Measurements from ENCODE around the gene LRRN2.

Gene LRRN2

GRCh38 chr1:204600203-204600602, 85.3 kb downstream of the LRRN2 start:
- peak; percentile 21 for DNase-seq (ENCODE audit: low spot score)

DNA sequence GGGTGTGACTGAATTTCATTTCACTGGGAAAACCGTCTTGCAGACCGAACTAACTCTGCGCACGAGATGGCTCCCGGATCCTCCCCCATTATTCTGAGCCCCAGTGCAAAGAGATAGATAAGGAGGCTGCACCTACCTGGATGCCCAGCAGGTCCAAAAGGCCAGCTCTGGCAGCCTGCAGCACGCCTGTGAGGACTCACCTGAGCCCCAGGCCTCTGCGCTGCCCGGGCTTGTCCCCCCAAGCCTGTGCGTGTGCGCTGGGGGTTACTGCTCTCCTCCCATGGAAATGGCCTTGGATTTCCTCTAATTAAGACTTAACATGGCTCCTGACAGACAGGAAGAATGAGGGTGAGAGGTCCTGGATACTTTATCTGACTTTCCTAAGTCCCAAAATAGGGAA, 85.9 kb downstream of the LRRN2 start:
- peak; percentile 20 for DNase-seq (ENCODE audit: low spot score)

DNA sequence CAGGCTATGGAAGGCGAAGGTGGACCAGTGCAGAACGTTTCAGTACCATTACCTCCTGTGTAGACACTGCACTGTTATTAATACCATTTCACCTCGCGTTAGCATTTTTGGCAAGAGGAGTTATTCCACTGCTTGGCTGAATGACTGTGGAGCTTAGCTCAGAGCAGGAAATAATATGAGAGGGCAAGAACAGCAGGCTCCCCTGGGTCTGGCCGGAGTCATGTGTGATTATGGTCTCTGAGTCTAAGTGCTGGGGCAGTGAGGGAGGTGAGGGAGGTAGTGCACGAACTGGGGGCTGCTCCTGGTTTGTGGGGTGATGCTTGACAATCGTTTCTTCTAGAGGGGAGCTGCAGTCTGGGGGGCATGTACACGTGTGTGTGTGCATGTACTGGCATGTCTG, 86.4 kb downstream of the LRRN2 start:
- DNase-seq (ENCODE audit: low spot score), result peak; percentile 21

- no peak for DNase-seq (ENCODE audit: low spot score)
Measured at GRCh38 chr1:204598319-204598969, 87.1 kb downstream of the LRRN2 start.

DNA sequence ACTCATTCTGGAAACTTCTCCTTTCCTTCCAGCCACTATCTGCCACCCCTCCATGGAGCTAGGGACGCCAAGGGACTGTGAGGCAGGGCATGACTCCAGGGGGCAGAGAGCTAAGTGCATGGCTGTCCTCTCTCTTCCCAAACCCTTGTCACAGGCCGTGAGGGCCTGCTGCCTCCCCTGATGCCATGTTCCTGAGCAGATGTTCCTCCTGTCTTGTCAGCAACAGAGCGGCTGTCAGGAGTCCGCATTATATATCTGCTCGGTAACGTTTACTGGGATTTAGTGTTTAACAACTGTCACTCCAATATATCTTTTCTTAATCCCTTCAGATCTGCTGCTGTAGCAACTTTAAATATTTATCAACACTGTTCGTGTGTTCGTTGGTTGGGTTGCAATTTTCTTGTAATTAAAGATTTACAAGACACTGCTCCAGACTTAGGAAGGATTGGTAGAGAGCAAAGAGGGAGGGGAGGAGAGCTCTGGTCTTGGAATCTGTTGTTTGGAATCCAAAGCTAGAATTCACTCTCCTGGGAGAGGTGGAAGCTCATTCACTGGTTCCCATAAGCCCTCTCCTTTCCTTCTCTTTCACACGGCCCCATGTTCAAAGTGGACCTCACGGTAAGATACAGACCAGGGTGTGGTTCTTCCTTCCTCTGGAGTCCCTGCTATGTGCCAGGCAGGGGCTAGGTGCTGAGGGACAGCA, 93.1 kb downstream of the LRRN2 start:
- DNase-seq (ENCODE audit: low spot score), result peak; percentile 78

- no peak for DNase-seq (ENCODE audit: low spot score)
Measured at GRCh38 chr1:204591473-204592090, 94.0 kb downstream of the LRRN2 start.

GRCh38 chr1:204589409-204590038, 96.0 kb downstream of the LRRN2 start:
- DNase-seq (ENCODE audit: low spot score), result no peak

- DNase-seq (ENCODE audit: low spot score), result no peak
Measured at GRCh38 chr1:204588826-204589225, 96.7 kb downstream of the LRRN2 start.

GRCh38 chr1:204587621-204588020, 97.9 kb downstream of the LRRN2 start:
- peak; percentile 18 for DNase-seq (ENCODE audit: low spot score)

DNA sequence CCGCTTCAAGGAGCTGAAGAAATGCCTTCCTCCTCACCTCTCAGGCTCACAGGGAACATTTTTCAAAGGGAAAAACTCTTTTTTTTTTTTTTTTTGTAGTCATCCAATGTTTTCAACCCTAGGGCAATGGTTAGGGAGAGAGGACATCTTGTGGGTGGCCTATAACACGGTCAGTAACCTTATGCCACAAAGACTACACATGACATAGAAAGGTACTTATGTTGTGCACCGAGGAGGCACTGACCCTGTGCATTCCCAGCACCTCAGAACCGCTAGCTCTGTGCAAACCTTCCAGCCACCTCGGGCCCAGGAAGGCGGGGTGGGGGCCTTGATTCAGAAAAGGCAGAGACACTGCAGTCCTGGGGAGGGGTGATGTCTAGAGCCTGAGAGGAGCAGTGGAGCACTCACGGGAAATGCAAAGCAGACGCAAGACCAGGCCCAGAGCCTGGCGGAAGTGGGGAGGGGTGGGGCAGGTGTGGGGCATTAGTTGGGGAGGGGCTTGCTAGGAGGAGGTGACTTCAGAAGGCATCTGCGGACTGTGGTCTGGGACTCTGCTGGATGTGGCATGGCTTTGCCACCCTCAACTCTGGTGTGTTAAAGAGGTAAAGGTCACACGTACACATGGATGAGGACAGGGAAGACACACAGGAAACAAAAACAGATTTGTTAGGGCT, 100.7 kb downstream of the LRRN2 start:
- DNase-seq (ENCODE audit: low spot score), result peak; percentile 20

- DNase-seq (ENCODE audit: low spot score), result no peak
Measured at GRCh38 chr1:204583909-204584632, 101.5 kb downstream of the LRRN2 start.

GRCh38 chr1:204581759-204582158, 103.8 kb downstream of the LRRN2 start:
- no peak for DNase-seq (ENCODE audit: low spot score)

GRCh38 chr1:204580862-204581261, 104.7 kb downstream of the LRRN2 start:
- DNase-seq (ENCODE audit: low spot score), result no peak

GRCh38 chr1:204579681-204580080, 105.9 kb downstream of the LRRN2 start:
- DNase-seq (ENCODE audit: low spot score), result peak; percentile 52

DNA sequence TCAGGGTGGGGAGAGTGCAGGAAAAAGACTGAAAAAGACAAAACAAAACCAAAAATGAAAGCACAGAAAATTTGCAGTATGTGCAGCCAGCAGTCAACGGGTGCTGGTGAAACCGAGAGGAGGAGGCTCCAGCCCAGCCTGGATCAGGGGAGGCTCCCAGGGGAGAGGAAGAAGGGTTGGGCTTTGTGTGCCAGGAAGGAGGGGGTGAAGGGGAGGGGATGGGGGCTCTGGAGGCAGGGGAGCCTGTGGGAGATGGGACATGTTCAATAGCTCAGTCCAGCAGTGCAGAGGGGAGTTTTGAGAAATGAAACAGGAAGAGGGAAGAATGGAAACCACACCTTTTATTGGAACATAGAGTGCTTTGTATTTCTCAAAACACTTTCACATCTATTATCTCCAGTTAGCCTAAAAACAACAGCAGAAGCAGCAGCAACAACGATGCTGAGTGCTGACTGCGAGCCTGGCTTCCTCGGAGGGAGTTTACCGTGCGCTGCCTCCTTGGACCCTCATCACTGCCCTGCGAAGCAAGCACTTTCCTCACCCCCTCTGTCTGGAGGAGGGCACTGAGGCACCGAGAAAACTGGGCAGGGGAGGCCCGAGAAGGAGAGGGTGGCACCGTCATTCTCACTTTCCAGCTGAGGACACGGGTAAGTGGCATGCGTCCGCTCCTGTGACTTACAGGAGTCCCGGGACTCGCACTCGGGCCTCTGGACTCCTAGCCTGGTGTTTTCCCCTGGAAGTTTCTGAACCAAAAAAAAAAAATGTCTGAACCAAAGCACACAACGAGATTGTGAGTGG, 106.5 kb downstream of the LRRN2 start:
- DNase-seq (ENCODE audit: low spot score), result peak; percentile 75

GRCh38 chr1:204577794-204578478, 107.6 kb downstream of the LRRN2 start:
- DNase-seq (ENCODE audit: low spot score), result peak; percentile 18

DNA sequence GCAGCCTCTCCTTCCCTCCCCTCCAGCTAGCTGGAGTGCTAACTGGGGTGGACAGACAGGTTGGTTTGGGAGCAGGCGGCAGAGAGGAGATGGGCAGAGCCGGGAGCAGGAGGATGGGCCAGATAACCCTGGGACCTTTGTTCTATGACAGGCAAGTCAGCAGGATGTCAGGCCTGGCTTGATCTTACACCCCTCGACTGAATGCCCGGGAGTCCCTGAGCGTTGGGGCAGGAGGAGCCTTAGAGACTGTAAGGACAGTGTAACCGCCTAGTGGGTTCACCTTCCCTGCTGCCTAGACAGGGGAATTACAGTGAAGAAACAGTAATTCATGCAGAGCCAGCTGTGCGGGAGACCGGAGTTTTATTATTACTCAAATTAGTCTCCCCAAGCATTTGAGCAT, 109.1 kb downstream of the LRRN2 start:
- peak; percentile 30 for DNase-seq (ENCODE audit: low spot score)

- peak; percentile 74 for DNase-seq (ENCODE audit: low spot score)
Measured at GRCh38 chr1:204575221-204576190, 110.0 kb downstream of the LRRN2 start.

GRCh38 chr1:204574865-204575163, 110.7 kb downstream of the LRRN2 start:
- peak; percentile 60 for DNase-seq (ENCODE audit: low spot score)
